Measurements from ENCODE around the gene OIP5.
"Not testable (repeated sequence)": the region's sequence is repeated elsewhere in the genome, so short reads cannot be mapped to it uniquely, and the experiment has no call there.

OIP5 gene

GRCh38 chr15:41260924-41261323 is 71.5 kb downstream of the OIP5 start:
- in situ Hi-C loops (cut with MboI; ENCODE audit: low sequenced_read_pairs) = not testable (repeated sequence)

GRCh38 chr15:41259546-41260189 is 72.7 kb downstream of the OIP5 start:
- in situ Hi-C loops (cut with MboI; ENCODE audit: low sequenced_read_pairs) = no loop called here

Measured in hTERT RPE-1 (cell line).